Activated T-helper 1 cell treated with Interleukin-2 at 50 U/mL for 16 hours (primary cell): Measurements from ENCODE around the gene CCR4.
"Not testable (repeated sequence)": the region's sequence is repeated elsewhere in the genome, so short reads cannot be mapped to it uniquely, and the experiment has no call there.

Experiments used
- DNase-seq: peaks from one replicate; pipeline ENCODE4 v3.0.0-alpha.2; 2020; ENCODE audit warnings: low read depth

Gene CCR4

GRCh38 chr3:32952369-32953077 lies 1.1 kb downstream of the CCR4 start:
- no peak for DNase-seq

DNA sequence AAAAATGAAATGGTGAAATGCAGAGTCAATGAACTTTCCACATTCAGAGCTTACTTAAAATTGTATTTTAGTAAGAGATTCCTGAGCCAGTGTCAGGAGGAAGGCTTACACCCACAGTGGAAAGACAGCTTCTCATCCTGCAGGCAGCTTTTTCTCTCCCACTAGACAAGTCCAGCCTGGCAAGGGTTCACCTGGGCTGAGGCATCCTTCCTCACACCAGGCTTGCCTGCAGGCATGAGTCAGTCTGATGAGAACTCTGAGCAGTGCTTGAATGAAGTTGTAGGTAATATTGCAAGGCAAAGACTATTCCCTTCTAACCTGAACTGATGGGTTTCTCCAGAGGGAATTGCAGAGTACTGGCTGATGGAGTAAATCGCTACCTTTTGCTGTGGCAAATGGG lies 3.1 kb downstream of the CCR4 start:
- DNase-seq: no peak

GRCh38 chr3:32956750-32957570 lies 5.5 kb downstream of the CCR4 start:
- DNase-seq: no peak

- DNase-seq: no peak
These were observed 7.1 kb downstream of the CCR4 start for GRCh38 chr3:32958509-32958908.

DNA sequence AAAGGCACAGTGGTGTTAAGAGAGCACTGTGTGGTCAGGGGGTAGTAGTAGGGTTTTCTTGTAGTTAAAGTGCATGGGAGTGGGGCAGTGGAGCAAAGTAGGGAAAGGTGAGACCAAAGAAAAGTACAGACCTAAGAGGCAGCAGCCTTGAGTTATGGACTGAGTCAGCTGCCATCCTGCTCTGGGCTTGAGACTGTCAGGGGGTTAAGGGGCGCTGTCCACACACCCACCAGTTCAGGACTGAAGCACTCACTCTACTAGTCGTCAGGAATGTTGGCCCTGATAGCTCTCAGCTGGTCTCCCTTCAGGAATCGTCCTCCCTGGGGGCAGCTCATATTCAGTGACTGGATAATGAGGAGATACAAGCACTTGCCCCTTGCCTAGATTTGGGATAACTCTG lies 7.9 kb downstream of the CCR4 start:
- DNase-seq: no peak

GRCh38 chr3:32960404-32961170 lies 9.1 kb downstream of the CCR4 start:
- no peak for DNase-seq

DNA sequence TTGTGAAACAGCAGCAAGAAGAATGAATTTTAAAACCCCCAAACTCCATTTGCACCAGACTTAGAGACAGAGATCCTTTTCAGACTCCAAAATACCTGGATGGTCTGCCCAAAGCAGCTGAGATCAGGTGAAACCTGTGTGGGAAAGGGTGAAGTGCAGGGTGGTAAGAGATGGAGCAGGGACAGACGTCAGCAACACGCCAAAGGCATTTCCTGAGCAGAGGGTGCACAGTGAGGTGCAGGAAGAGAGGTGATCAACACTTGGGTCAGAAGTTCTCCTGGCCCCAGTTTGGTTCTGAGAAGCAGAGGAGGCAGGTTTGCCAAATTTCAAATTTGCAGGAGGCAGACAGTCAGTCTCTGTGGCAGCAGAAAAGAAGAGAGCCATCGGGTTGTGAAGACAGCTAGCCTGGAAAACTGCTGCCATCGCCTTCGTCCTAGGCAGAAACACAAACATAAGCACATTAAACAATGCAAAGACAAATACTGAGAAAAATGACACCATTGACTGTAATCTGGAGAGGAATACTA lies 9.8 kb downstream of the CCR4 start:
- no peak for DNase-seq

GRCh38 chr3:32963871-32964270 lies 12.4 kb downstream of the CCR4 start:
- DNase-seq: no peak

DNA sequence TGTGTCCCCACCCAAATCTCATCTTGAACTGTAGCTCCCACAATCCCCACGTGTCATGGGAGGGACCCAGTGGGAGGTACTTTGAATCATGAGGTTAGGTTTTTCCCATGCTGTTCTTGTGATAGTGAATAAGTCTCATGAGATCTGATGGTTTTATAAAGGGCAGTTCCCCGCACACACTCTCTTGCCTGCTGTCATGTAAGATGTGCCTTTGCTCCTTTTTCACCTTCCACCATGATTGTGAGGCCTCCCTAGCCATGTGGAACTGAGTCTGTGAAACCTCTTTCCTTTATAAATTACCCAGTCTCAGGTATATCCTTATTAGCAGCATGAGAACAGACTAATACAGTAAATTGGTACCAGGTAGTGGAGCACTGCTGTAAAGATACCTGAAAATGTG lies 13.3 kb downstream of the CCR4 start:
- not testable (repeated sequence) for DNase-seq

GRCh38 chr3:32965617-32966213 lies 14.3 kb downstream of the CCR4 start:
- DNase-seq: not testable (repeated sequence)

DNA sequence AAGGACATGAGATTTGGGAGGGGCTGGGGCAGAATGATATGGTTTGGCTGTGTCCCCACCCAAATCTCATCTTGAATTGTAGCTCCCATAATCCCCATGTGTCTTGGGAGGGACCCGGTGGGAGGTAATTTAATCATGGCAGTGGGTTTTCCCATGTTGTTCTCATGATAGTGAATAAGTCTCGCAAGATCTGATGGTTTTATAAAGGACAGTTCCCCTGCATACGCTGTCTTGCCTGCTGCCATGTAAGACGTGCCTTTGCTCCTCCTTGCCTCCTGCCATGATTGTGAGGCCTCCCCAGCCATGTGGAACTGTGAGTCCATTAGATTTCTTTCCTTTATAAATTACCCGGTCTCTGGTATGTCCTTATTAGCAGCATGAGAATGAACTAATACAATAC lies 15.2 kb downstream of the CCR4 start:
- not testable (repeated sequence) for DNase-seq

- no peak for DNase-seq
These were observed 16.9 kb downstream of the CCR4 start for GRCh38 chr3:32968166-32968919.

DNA sequence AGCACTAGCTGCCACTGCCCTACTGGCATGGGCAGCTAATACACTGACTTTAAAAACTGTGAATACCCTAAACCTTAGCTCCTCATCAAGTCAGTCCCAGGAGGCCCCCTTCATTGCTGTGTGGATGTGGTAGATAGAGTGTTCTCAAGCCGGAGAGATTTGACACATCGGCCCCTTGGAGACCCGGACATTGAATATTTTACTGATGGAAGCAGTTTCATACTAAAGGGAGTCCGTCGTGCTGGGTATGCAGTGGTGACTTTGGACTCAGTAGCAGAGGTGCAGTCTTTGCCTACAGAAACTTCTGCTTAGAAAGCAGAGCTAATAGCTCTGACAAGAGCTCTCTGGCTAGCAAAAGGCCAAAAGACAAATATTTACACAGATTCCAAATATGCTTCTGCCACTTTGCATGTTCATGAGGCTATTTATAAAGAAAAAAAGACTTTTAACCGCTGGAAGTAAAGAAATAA lies 17.5 kb downstream of the CCR4 start:
- DNase-seq: no peak

- no peak for DNase-seq
These were observed 18.2 kb downstream of the CCR4 start for GRCh38 chr3:32969656-32970055.

- not testable (repeated sequence) for DNase-seq
These were observed 19.8 kb downstream of the CCR4 start for GRCh38 chr3:32971291-32971690.

DNA sequence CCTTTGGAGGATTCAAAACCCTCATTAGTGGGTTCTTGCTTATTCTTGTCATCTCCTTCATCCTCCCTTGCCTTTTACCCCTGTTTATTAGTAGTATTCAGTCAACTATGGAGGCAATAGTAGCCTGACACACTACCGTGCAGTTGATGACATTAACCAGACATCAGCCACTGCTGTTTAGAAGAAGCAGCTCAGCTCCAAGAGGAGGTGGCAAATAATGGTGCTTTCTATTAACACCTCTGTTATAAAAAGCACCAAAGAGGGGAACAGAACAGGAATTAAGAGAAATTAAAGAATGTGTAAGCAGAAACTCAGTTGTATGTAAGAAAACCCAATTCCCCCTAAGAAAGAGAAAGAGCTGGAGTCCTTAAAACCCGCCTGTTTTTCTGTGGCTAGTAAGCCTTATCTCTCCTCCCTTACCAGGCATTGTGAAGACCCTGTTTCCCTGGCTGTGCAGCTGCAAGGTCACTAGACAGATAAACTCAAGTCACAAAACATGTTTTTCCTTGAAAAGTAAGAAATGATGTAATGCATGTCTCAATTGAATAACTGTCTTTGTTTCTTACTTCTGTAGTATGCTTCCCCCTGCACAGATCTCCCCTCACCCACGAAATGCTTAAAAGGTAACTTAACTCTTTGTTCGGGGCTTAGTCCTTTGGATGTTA lies 21.2 kb downstream of the CCR4 start:
- no peak for DNase-seq

- DNase-seq: no peak
These were observed 22.5 kb downstream of the CCR4 start for GRCh38 chr3:32973982-32974381.

DNA sequence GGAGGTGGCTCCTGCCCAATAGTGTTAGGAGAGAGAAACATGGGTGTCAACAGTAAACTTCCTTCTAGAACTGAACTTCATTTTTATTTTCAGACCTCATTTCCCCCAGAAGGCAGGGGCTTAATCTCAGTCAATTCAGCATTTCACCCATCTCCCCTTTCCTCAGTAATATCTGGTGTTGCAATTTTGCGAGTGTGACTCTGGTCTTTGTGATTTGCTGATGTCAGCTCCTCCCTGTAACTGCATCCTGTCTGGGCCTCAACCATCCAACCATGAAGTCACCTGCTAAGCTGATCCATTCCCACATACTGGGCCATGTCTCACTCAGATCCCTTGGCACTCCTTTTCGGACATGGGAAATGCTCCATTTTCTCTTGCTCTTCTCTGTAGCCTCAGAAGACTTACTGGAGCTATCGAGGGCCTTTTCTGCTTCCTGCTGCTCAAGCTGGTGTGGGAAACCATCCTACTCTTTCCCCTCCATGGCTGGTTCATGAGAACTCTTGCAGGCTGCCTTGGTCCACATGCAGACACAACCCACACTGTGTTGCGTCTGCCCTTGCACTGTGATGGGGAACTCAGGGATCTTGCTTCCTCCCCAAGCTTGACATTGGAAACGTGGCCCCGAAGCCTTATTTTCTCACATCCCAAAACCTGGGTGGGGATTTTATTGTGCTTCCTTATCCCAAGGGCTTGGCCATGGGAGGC lies 24.6 kb downstream of the CCR4 start:
- no peak for DNase-seq

GRCh38 chr3:32977861-32978260 lies 26.4 kb downstream of the CCR4 start:
- no peak for DNase-seq

- DNase-seq: no peak
These were observed 26.9 kb downstream of the CCR4 start for GRCh38 chr3:32978331-32978730.
